H1 (cell line): ENCODE data around the gene LMAN1L. TPM values are rescaled to one million over a fixed set of nuclear protein-coding genes. Genes with fewer than 3 reads are reported as not detected.

Source experiments
- CTCF ChIA-PET: fragments of 300-600 bp; sonication (Branson Sonifier 250); formaldehyde crosslinking; loops from one replicate; lab custom pipeline; 2021; ENCODE audit not compliant: partially characterized antibody; lab: Charles Lee
- POLR2A ChIA-PET: fragments of 300-600 bp; sonication (Branson Sonifier 250); formaldehyde crosslinking; loops from one replicate; lab custom pipeline; 2021; ENCODE audit warnings: inconsistent platforms; ENCODE audit not compliant: partially characterized antibody; lab: Charles Lee
- DNase-seq, 2 experiments: peaks; one replicate each; pipeline versions ENCODE4 v3.0.0 to v3.0.0-alpha.2; 2010 to 2022; ENCODE audit warnings: low spot score in 2 of 2, low read depth in 1 of 2, mixed read lengths in 1 of 2
- FAIRE-seq: peaks from 2 replicates; lab custom pipeline; 2011; peaks lifted over from hg19 to GRCh38; lab: Jason Lieb, UNC
- H2AFZ ChIP-seq: 2 replicates; pipeline ENCODE4 v1.8.1; 2012; ENCODE audit warnings: low read length, inconsistent platforms
- H2AK5ac ChIP-seq: 2 replicates; pipeline ENCODE4 v1.6.1; 2013; ENCODE audit warnings: low read depth, low read length
- H2BK120ac ChIP-seq: replicated peaks from 2 replicates; pipeline ENCODE3; 2013; ENCODE audit warnings: low read depth, low read length, inconsistent platforms
- H2BK12ac ChIP-seq: 2 replicates; pipeline ENCODE4 v1.6.1; 2013; ENCODE audit warnings: low read depth, low read length
- H2BK15ac ChIP-seq: 2 replicates; pipeline ENCODE4 v1.6.1; 2013; ENCODE audit warnings: low read length
- H2BK20ac ChIP-seq: 2 replicates; pipeline ENCODE4 v1.6.1; 2013; ENCODE audit warnings: low read length
- H2BK5ac ChIP-seq: 2 replicates; pipeline ENCODE4 v1.6.1; 2013; ENCODE audit warnings: low read depth, low read length
- H3K14ac ChIP-seq: 2 replicates; pipeline ENCODE4 v1.6.1; 2013; ENCODE audit warnings: inconsistent platforms; ENCODE audit not compliant: insufficient read length
- H3K18ac ChIP-seq: 2 replicates; pipeline ENCODE4 v1.6.1; 2013; ENCODE audit warnings: low read length; ENCODE audit errors: extremely low read depth
- H3K23ac ChIP-seq: 2 replicates; pipeline ENCODE4 v1.6.1; 2013; ENCODE audit warnings: inconsistent platforms; ENCODE audit not compliant: insufficient read length
- H3K23me2 ChIP-seq: 2 replicates; pipeline ENCODE4 v1.6.1; 2013; ENCODE audit warnings: low read depth, low read length
- H3K27ac ChIP-seq: 2 replicates; pipeline ENCODE4 v1.6.1; 2011; ENCODE audit warnings: low read depth, low read length, inconsistent platforms
- H3K27me3 ChIP-seq, 4 experiments: replicated peaks in 1 of 4; 1 replicate in 1 of 4; 2 replicates in 3 of 4; pipeline versions ENCODE4 v1.6.1 to v1.8.1; 2011 to 2013; ENCODE audit warnings: low read length in 3 of 4, mild to moderate bottlenecking in 3 of 4, inconsistent platforms in 2 of 4, mixed read lengths in 2 of 4, moderate library complexity in 1 of 4; ENCODE audit not compliant: control insufficient read depth in 3 of 4, insufficient read depth in 3 of 4; ENCODE audit errors: extremely low read depth in 1 of 4
- H3K36me3 ChIP-seq, 4 experiments: 2 replicates each; pipeline versions ENCODE4 v1.6.1 to v1.8.1; 2011 to 2013; ENCODE audit warnings: mild to moderate bottlenecking in 4 of 4, low read length in 3 of 4, moderate library complexity in 2 of 4, control low read depth in 1 of 4, inconsistent platforms in 1 of 4; ENCODE audit not compliant: insufficient read depth in 4 of 4, control insufficient read depth in 2 of 4
- H3K4ac ChIP-seq: replicated peaks from 2 replicates; pipeline ENCODE3; 2013; ENCODE audit warnings: low read length, low read depth, mixed read lengths, inconsistent platforms; ENCODE audit not compliant: insufficient read length
- H3K4me1 ChIP-seq, 4 experiments: replicated peaks in 1 of 4; 1 replicate in 1 of 4; 2 replicates in 3 of 4; pipeline versions ENCODE4 v1.6.1 to v1.8.1; 2011 to 2013; ENCODE audit warnings: low read length in 3 of 4, inconsistent platforms in 2 of 4, mixed read lengths in 1 of 4; ENCODE audit not compliant: insufficient read depth in 4 of 4, control insufficient read depth in 3 of 4
- H3K4me2 ChIP-seq, 2 experiments: 2 replicates each; pipeline versions ENCODE4 v1.6.1 to v1.8.1; 2011 to 2013; ENCODE audit warnings: low read depth in 2 of 2, low read length in 2 of 2, control low read depth in 1 of 2, inconsistent platforms in 1 of 2, mild to moderate bottlenecking in 1 of 2; ENCODE audit not compliant: insufficient read depth in 1 of 2
- H3K4me3 ChIP-seq, 4 experiments: fragments of 200-600, 300-600 bp in 1 of 4; sonication (generic), shearing (Covaris generic), sonication (Bioruptor Twin) in 1 of 4; 2 replicates each; pipeline versions ENCODE4 v1.5.1 to v1.8.1; 2011 to 2016; ENCODE audit warnings: low read length in 4 of 4, low read depth in 3 of 4, control low read depth in 2 of 4, inconsistent platforms in 2 of 4, mild to moderate bottlenecking in 2 of 4, mixed read lengths in 1 of 4, moderate library complexity in 1 of 4; ENCODE audit not compliant: insufficient read depth in 2 of 4; ENCODE audit errors: extremely low read depth in 1 of 4
- H3K56ac ChIP-seq: replicated peaks from 2 replicates; pipeline ENCODE3; 2013; ENCODE audit warnings: low read depth, mild to moderate bottlenecking, mixed read lengths, low read length, inconsistent platforms; ENCODE audit not compliant: insufficient read length
- H3K79me1 ChIP-seq: 2 replicates; pipeline ENCODE4 v1.6.1; 2013; ENCODE audit warnings: low read depth, low read length, control low read depth
- H3K79me2 ChIP-seq, 2 experiments: 2 replicates each; pipeline versions ENCODE4 v1.6.1 to v1.8.1; 2012 to 2013; ENCODE audit warnings: low read length in 2 of 2, mild to moderate bottlenecking in 2 of 2, inconsistent platforms in 1 of 2; ENCODE audit not compliant: insufficient read depth in 2 of 2, control insufficient read depth in 1 of 2
- H3K9ac ChIP-seq, 4 experiments: replicated peaks in 1 of 4; 1 replicate in 1 of 4; 2 replicates in 3 of 4; pipeline versions ENCODE4 v1.6.1 to v1.8.1; 2011 to 2013; ENCODE audit warnings: low read depth in 3 of 4, low read length in 3 of 4, control low read depth in 2 of 4, mild to moderate bottlenecking in 2 of 4, moderate library complexity in 2 of 4, inconsistent platforms in 1 of 4; ENCODE audit errors: extremely low read depth in 1 of 4
- H3K9me3 ChIP-seq, 2 experiments: 2 replicates each; pipeline versions ENCODE4 v1.6.1 to v1.8.1; 2012 to 2013; ENCODE audit warnings: mild to moderate bottlenecking in 2 of 2, moderate library complexity in 2 of 2, control low read depth in 1 of 2, inconsistent platforms in 1 of 2, low read depth in 1 of 2, low read length in 1 of 2, mixed read lengths in 1 of 2; ENCODE audit not compliant: insufficient read depth in 2 of 2
- H4K20me1 ChIP-seq, 2 experiments: replicated peaks in 1 of 2; 2 replicates each; pipeline versions ENCODE3 to v1.8.1; 2011 to 2013; ENCODE audit warnings: inconsistent platforms in 2 of 2, low read length in 2 of 2, mild to moderate bottlenecking in 1 of 2; ENCODE audit not compliant: insufficient read depth in 2 of 2, control insufficient read depth in 1 of 2
- H4K5ac ChIP-seq: 2 replicates; pipeline ENCODE4 v1.6.1; 2013; ENCODE audit warnings: low read length, low read depth, mixed read lengths, inconsistent platforms; ENCODE audit not compliant: insufficient read length
- H4K8ac ChIP-seq: 2 replicates; pipeline ENCODE4 v1.8.0; 2013; ENCODE audit warnings: mild to moderate bottlenecking, moderate library complexity, low read length, inconsistent platforms; ENCODE audit not compliant: insufficient read depth; ENCODE audit errors: extremely low read depth
- H4K91ac ChIP-seq: replicated peaks from 2 replicates; pipeline ENCODE3; 2013; ENCODE audit warnings: low read length, mixed read lengths, inconsistent platforms; ENCODE audit not compliant: insufficient read length
- EP300 ChIP-seq, 2 experiments: IDR thresholded peaks; 1 replicate in 1 of 2; 2 replicates in 1 of 2; pipeline ENCODE4 v1.6.1; 2011 to 2012; ENCODE audit warnings: low read depth in 2 of 2, low read length in 2 of 2, mild to moderate bottlenecking in 2 of 2, borderline replicate concordance in 1 of 2, inconsistent platforms in 1 of 2, moderate library complexity in 1 of 2
- KDM1A ChIP-seq: fragments of 200-600, 300-600 bp; sonication (generic); IDR thresholded peaks from 2 replicates; pipeline ENCODE4 v1.7.1; 2016; ENCODE audit warnings: mild to moderate bottlenecking, low read length, borderline replicate concordance
- RAD21 ChIP-seq, 2 experiments: IDR thresholded peaks in 1 of 2; conservative IDR thresholded peaks in 1 of 2; 2 replicates each; pipeline ENCODE4 v1.6.1; 2011; ENCODE audit warnings: low read depth in 2 of 2, low read length in 2 of 2, improper control_type of control experiment in 1 of 2, inconsistent platforms in 1 of 2, mild to moderate bottlenecking in 1 of 2, moderate library complexity in 1 of 2
- TEAD4 ChIP-seq: IDR thresholded peaks from 2 replicates; pipeline ENCODE4 v1.6.1; 2012; ENCODE audit warnings: low read depth, low read length, inconsistent platforms, mixed read lengths
- WGBS, 2 experiments: shearing (Covaris generic) in 1 of 2; methylation state at CpG; one replicate each; pipeline versions ENCODE4 v1.1.6 to v1.1.7; 2013 to 2015; ENCODE audit warnings: low lambda C conversion rate in 2 of 2, mixed read lengths in 2 of 2, inconsistent platforms in 1 of 2, low coverage in 1 of 2, missing lambda C conversion rate in 1 of 2; ENCODE audit not compliant: insufficient replicate concordance in 2 of 2, insufficient coverage in 1 of 2, insufficient read length in 1 of 2; ENCODE audit errors: extremely low coverage in 1 of 2, missing lambda C conversion rate in 1 of 2; 5-methylcytosine and 5-hydroxymethylcytosine counted together
- polyA plus RNA-seq, 7 experiments: library from polyadenylated mRNA; depleted of rRNA in 3 of 7; stranded (reverse) in 5 of 7; unstranded in 2 of 7; fragments of >200 nt in 5 of 7; fragments of 200-250 nt in 2 of 7; gene quantifications; 1 replicate in 5 of 7; 2 replicates in 1 of 7; 4 replicates in 1 of 7; pipeline versions ENCODE4 v1.2.1 to v1.2.3, GENCODE V29; 2011 to 2013; ENCODE audit warnings: missing spikeins in 2 of 7, mixed read lengths in 2 of 7
- total RNA-seq: library from RNA; stranded (reverse); fragmentation: NEBNext Ultra II Directional; extraction: Animal tissue kit (Norgen Biotek cat#: 25700); gene quantifications from 2 replicates; pipeline ENCODE4 v1.2.1, GENCODE V29; 2021
- TF ChIP-seq, protein P1 (sequence below), 3 experiments: IDR thresholded peaks; 1 replicate in 2 of 3; 2 replicates in 1 of 3; pipeline versions ENCODE4 v1.5.1 to v1.6.1; 2011; ENCODE audit warnings: low read length in 3 of 3, mild to moderate bottlenecking in 3 of 3, inconsistent platforms in 2 of 3, low read depth in 1 of 3, moderate library complexity in 1 of 3; ENCODE audit not compliant: insufficient read depth in 1 of 3; ENCODE audit errors: control extremely low read depth in 1 of 3

LMAN1L gene
- total and polyA plus RNA-seq, 2 of the 8 experiments (the other 6 are each of a cell fraction or from before 2014, with no cell fraction given) = not detected

DNA sequence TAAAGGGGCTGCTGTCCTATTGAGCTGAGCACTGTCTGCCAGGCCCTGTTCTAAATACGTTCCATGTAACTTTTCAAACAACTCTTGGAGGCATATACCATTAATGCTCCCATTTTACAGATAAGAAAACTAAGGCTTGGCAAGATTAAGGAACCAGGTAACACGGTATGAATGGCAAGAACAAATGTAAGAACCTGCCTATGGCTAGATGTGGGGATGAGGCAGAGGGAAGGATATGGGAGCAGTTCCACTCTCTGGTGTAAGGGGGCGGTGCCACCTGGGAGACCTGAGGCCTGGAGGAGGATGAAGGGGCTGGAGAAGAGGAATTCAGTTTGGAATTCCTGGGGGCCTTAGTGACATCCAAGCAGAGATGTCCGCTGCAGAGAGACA is 3.8 kb upstream of the LMAN1L start:
- Histone ChIP-seq H2BK15ac (no peak overlapping the region), H3K27ac (no peak overlapping the region), H3K23me2 (no peaks in the 10 kb centered on the region), H2BK12ac (no peak overlapping the region), H4K8ac (no peak overlapping the region), H2BK20ac (no peak overlapping the region), H2AFZ (no peak overlapping the region), H2BK120ac (no peak overlapping the region), H3K79me2 (no peaks in the 10 kb centered on the region), H3K18ac (0 out of 2 replicates have a peak overlapping the region, but pooled peaks have one; percentile 71), H4K5ac (no peak overlapping the region), H3K9ac (no peak overlapping the region), H3K36me3 (no peaks in the 10 kb centered on the region), H3K23ac (no peak overlapping the region), H3K14ac (no peak overlapping the region), H4K91ac (no peak overlapping the region), H3K4me2 (no peak overlapping the region), H3K4ac (no peak overlapping the region), H3K79me1 (no peaks in the 10 kb centered on the region), H3K27me3 (no peaks in the 10 kb centered on the region), H2BK5ac (0 out of 2 replicates have a peak overlapping the region, but pooled peaks have one; percentile 24), H3K4me3 (no peak overlapping the region), H3K4me1 (peaks cover 0 to 2% (median 1%) of the 10 kb centered on the region in 4 experiments; a peak in 2 of 7 replicates), H2AK5ac (no peak overlapping the region), H3K9me3 (no peaks in the 10 kb centered on the region), H4K20me1 (no peaks in the 10 kb centered on the region), H3K56ac (no peak overlapping the region)
- no peak for DNase-seq
- ChIA-PET CTCF (interaction anchor here (0.7 to 10.2 kb wide), 20 partner anchors 9 to 335 kb away, joined by 3 to 113 read pairs (median 6); partner anchors contain the start of gene CPLX3), POLR2A (interaction anchor here (0.6 to 2.8 kb wide), 7 partner anchors 9 to 179 kb away, joined by 3 to 10 read pairs (median 4); no protein-coding TSS in a partner anchor)
- FAIRE-seq = peak; percentile 52
- TF ChIP-seq EP300 (IDR thresholded peaks at IDR 0.05; ENCODE audit: borderline replicate concordance in 1 of 2, low read depth in 2 of 2, low read length in 2 of 2) = no peak
- TF ChIP-seq RAD21 (IDR thresholded peaks at IDR 0.05 in 1 of 2, conservative IDR thresholded peaks at IDR 0.05 in 1 of 2; ENCODE audit: low read depth in 2 of 2, low read length in 2 of 2) = peak; percentile 34 to 53
- TF ChIP-seq, protein P1, sequence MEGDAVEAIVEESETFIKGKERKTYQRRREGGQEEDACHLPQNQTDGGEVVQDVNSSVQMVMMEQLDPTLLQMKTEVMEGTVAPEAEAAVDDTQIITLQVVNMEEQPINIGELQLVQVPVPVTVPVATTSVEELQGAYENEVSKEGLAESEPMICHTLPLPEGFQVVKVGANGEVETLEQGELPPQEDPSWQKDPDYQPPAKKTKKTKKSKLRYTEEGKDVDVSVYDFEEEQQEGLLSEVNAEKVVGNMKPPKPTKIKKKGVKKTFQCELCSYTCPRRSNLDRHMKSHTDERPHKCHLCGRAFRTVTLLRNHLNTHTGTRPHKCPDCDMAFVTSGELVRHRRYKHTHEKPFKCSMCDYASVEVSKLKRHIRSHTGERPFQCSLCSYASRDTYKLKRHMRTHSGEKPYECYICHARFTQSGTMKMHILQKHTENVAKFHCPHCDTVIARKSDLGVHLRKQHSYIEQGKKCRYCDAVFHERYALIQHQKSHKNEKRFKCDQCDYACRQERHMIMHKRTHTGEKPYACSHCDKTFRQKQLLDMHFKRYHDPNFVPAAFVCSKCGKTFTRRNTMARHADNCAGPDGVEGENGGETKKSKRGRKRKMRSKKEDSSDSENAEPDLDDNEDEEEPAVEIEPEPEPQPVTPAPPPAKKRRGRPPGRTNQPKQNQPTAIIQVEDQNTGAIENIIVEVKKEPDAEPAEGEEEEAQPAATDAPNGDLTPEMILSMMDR (IDR thresholded peaks at IDR 0.05; ENCODE audit: control extremely low read depth in 1 of 3, insufficient read depth in 1 of 3, low read depth in 1 of 3, low read length in 3 of 3) = peak; percentile 57 to 67 (median 63)
- TF ChIP-seq TEAD4 = 0 out of 2 replicates have a peak, but pooled peaks have one; percentile 20
- TF ChIP-seq KDM1A = peak; percentile 80; the same call in 1 of the 2 replicates
- WGBS, 2 experiments = 66% methylated on average over 4 of the region's 4 CpGs; no CpG with 5 or more reads in 1 of the 2 experiments
